Measurements from ENCODE around the gene BMPR1A. TPM values are rescaled to one million over a fixed set of nuclear protein-coding genes. Genes with fewer than 3 reads are reported as not detected.

The BMPR1A gene
- total RNA-seq, 1 donor from 2014 or later: 74.2 TPM

DNA sequence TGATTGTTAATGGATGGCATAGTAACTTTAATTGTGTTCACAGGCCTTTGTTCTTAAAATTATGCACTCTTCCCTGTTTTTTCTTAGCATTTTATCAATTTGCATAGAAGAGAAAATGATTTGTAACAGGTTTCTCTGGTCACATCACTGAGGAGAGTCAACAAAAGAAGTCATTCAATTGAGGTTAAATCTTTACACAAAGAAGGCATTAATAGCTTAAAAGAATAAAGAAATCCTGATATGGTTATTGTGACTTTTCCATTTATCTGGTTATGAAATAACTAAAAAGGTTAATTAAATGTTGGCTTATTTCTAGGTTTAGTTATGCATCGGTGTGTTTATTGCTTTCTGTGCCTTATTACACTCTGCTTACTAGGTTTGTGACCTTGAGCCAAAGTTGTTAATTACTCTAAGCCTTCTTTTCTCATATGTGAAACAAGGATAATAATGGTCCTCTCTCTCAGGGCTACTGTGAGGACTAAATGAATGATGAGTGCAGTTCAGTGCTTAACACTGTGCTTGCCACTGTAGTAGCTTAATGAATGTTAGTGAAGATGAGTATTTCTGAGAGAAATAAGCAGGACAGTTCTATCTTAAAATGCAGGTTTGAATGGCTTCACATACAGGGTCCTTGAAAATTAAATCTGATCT, 12.1 kb downstream of the BMPR1A start:
- Mint-ChIP-seq H3K4me3 (ENCODE audit: unreplicated experiment) (no peak overlapping the region), H3K9me3 (ENCODE audit: low read depth) (no peaks in the 10 kb centered on the region), H3K36me3 (ENCODE audit: low read depth) (no peaks in the 10 kb centered on the region), H3K27me3 (ENCODE audit: low read depth) (no peaks in the 10 kb centered on the region), H3K27ac (ENCODE audit: unreplicated experiment) (no peak overlapping the region), H3K4me1 (ENCODE audit: low read depth) (peaks cover 63% of the 10 kb centered on the region)
- no peak for TF ChIP-seq CTCF (IDR thresholded peaks at IDR 0.05)
- DNase-seq (ENCODE audit: low spot score): no peak

DNA sequence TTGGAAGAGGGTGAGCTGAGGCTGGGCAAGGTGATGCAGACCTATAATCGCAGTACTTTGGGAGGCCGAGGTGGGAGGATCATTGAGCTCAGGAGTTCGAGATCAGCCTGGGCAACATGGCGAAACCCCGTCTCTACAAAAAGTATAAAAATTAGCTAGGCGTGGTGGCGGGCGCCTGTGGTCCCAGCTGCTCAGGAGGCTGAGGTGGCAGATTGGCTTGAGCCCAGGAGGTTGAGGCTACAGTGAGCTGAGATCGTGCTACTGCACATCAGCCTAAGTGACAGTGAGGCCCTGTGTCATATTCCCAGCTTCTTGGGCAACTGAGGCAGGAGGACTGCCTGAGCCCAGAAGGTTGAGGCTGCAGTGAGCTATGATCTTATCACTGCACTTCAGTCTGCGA, 13.6 kb downstream of the BMPR1A start:
- no peaks in the 10 kb centered on the region for H3K36me3 Mint-ChIP-seq (ENCODE audit: low read depth)

DNA sequence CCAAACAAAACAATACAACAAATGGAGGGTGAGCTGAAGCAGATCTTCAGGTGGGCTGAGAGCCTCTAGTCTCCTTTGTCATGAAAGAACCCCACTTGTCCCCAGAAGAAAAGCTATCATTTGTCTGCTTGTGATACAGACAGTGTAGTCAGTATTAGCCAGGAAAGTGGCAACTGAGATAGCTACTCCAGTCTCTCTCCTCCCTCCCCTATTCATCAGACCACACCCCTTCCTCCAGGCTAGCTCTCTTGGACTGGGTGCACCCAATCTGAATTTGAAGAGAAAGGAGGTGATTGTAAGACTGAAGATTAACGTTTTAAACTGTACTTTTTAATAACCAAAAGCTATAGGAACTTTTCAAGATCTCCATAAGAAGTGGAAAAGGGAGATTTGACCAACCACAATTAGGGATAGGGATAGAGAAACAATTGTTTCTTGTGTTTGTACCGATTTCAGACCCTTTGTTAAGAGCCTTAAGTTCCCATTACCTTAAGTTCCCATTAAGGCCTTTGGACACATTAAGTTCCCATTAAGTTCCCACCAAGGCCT, 14.1 kb downstream of the BMPR1A start:
- H3K9me3 Mint-ChIP-seq (ENCODE audit: low read depth): no peaks in the 10 kb centered on the region
- DNase-seq (ENCODE audit: low spot score): no peak
- TF ChIP-seq CTCF (IDR thresholded peaks at IDR 0.05): no peak
- peaks cover 63% of the 10 kb centered on the region for H3K4me1 Mint-ChIP-seq (ENCODE audit: low read depth)
- H3K27me3 Mint-ChIP-seq (ENCODE audit: low read depth): no peaks in the 10 kb centered on the region
- H3K27ac Mint-ChIP-seq (ENCODE audit: unreplicated experiment): no peak overlapping the region
- no peak overlapping the region for H3K4me3 Mint-ChIP-seq (ENCODE audit: unreplicated experiment)
- no peaks in the 10 kb centered on the region for H3K36me3 Mint-ChIP-seq (ENCODE audit: low read depth)

More for the DNA sequence above, 13.6 kb downstream of the BMPR1A start:
- no peak overlapping the region for H3K4me3 Mint-ChIP-seq (ENCODE audit: unreplicated experiment)
- no peaks in the 10 kb centered on the region for H3K9me3 Mint-ChIP-seq (ENCODE audit: low read depth)
- DNase-seq (ENCODE audit: low spot score): no peak
- peaks cover 62% of the 10 kb centered on the region for H3K4me1 Mint-ChIP-seq (ENCODE audit: low read depth)
- H3K27ac Mint-ChIP-seq (ENCODE audit: unreplicated experiment): no peak overlapping the region
- no peaks in the 10 kb centered on the region for H3K27me3 Mint-ChIP-seq (ENCODE audit: low read depth)
- TF ChIP-seq CTCF (IDR thresholded peaks at IDR 0.05): no peak

DNA sequence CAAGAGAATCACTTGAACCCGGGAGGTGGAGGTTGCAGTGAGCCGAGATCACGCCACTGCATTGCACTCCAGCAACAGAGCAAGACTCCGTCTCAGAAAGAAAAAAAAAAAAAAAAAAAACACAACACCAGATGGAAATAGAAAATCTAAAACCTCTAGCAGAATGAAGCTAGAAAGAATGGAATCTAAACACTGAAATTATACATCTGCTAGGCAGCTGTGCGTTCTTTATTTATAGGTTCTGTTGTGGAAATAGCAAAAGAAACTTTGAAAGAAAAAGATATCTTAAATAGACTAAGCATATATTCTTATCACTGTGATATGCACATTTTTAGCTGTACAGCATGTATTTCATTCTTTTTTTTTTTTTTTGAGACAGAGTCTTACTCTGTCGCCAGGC, 17.1 kb downstream of the BMPR1A start:
- Mint-ChIP-seq H3K4me1 (ENCODE audit: low read depth) (peaks cover 63% of the 10 kb centered on the region), H3K27ac (ENCODE audit: unreplicated experiment) (no peak overlapping the region)

More for the DNA sequence above, 17.1 kb downstream of the BMPR1A start:
- H3K36me3 Mint-ChIP-seq (ENCODE audit: low read depth): no peaks in the 10 kb centered on the region
- H3K9me3 Mint-ChIP-seq (ENCODE audit: low read depth): no peaks in the 10 kb centered on the region
- no peak overlapping the region for H3K4me3 Mint-ChIP-seq (ENCODE audit: unreplicated experiment)
- DNase-seq (ENCODE audit: low spot score): no peak
- no peak for TF ChIP-seq CTCF (IDR thresholded peaks at IDR 0.05)
- no peaks in the 10 kb centered on the region for H3K27me3 Mint-ChIP-seq (ENCODE audit: low read depth)

All from chondrocyte (in vitro differentiated cells).